Fibroblast of lung (primary cell): ENCODE data around the gene TMEM131L. TPM values are rescaled to one million over a fixed set of nuclear protein-coding genes. Genes with fewer than 3 reads are reported as not detected.

Experiments used
- DNase-seq, 2 donors: peaks; one replicate each; pipeline versions ENCODE4 v3.0.0 to v3.0.0-alpha.2; 2010; ENCODE audit warnings: low read depth in 2 of 2
- H2AFZ ChIP-seq: 2 replicates; pipeline ENCODE4 v1.5.1; 2012; ENCODE audit warnings: low read length, control low read depth, inconsistent platforms
- H3K27ac ChIP-seq: 2 replicates; pipeline ENCODE4 v1.5.1; 2011; ENCODE audit warnings: low read length, control low read depth; ENCODE audit not compliant: insufficient read depth
- H3K27me3 ChIP-seq: 2 replicates; pipeline ENCODE4 v1.5.1; 2011; ENCODE audit warnings: mild to moderate bottlenecking, low read length; ENCODE audit not compliant: control insufficient read depth, insufficient read depth
- H3K36me3 ChIP-seq: 2 replicates; pipeline ENCODE4 v1.5.1; 2011; ENCODE audit warnings: low read length; ENCODE audit not compliant: control insufficient read depth, insufficient read depth
- H3K4me1 ChIP-seq: 2 replicates; pipeline ENCODE4 v1.5.1; 2011; ENCODE audit warnings: low read length; ENCODE audit not compliant: control insufficient read depth, insufficient read depth; ENCODE audit errors: extremely low read depth
- H3K4me2 ChIP-seq: 2 replicates; pipeline ENCODE4 v1.5.1; 2011; ENCODE audit warnings: low read length, control low read depth; ENCODE audit not compliant: insufficient read depth; ENCODE audit errors: extremely low read depth
- H3K4me3 ChIP-seq, 4 experiments: fragments of 200-600 bp in 1 of 4; sonication (generic) in 1 of 4; replicated peaks in 1 of 4; 2 replicates each; pipeline ENCODE4 v1.5.1; 2011 to 2016; ENCODE audit warnings: low read length in 4 of 4, low read depth in 3 of 4, mild to moderate bottlenecking in 3 of 4, control low read depth in 2 of 4, inconsistent platforms in 1 of 4, mixed read lengths in 1 of 4; ENCODE audit not compliant: insufficient read depth in 1 of 4; ENCODE audit errors: control extremely low read depth in 1 of 4
- H3K79me2 ChIP-seq: 2 replicates; pipeline ENCODE4 v1.5.1; 2012; ENCODE audit warnings: mild to moderate bottlenecking, low read length, inconsistent platforms; ENCODE audit not compliant: control insufficient read depth, insufficient read depth
- H3K9ac ChIP-seq: 2 replicates; pipeline ENCODE4 v1.5.1; 2011; ENCODE audit warnings: mild to moderate bottlenecking, low read length, control low read depth; ENCODE audit not compliant: insufficient read depth
- H3K9me3 ChIP-seq: 2 replicates; pipeline ENCODE4 v1.5.1; 2012; ENCODE audit warnings: low read depth, low read length; ENCODE audit not compliant: control insufficient read depth, insufficient read depth
- H4K20me1 ChIP-seq: 2 replicates; pipeline ENCODE4 v1.5.1; 2011; ENCODE audit warnings: low read length; ENCODE audit not compliant: control insufficient read depth, insufficient read depth; ENCODE audit errors: extremely low read depth
- CTCF ChIP-seq, 2 donors: IDR thresholded peaks in 1 of 2; conservative IDR thresholded peaks in 1 of 2; 1 replicate in 1 of 2; 2 replicates in 1 of 2; pipeline ENCODE4 v1.5.1; 2011 to 2012; ENCODE audit warnings: low read length in 2 of 2, control low read depth in 1 of 2, inconsistent platforms in 1 of 2, low read depth in 1 of 2, mild to moderate bottlenecking in 1 of 2
- EZH2 ChIP-seq: IDR thresholded peaks from 2 replicates; pipeline ENCODE4 v1.5.1; 2012; ENCODE audit warnings: low read length, control low read depth, mild to moderate bottlenecking; ENCODE audit errors: missing control alignments
- polyA plus RNA-seq, 2 donors: library from polyadenylated mRNA; depleted of rRNA in 1 of 2; stranded (reverse) in 1 of 2; unstranded in 1 of 2; fragments of >200 nt; gene quantifications; 2 replicates each; pipeline ENCODE4 v1.2.1, GENCODE V29; 2011 to 2012; ENCODE audit warnings: missing spikeins in 1 of 2
- total RNA-seq: library from RNA; depleted of rRNA; stranded (reverse); fragments of >200 nt; gene quantifications from 2 replicates; pipeline ENCODE4 v1.2.1, GENCODE V29; 2014

Gene TMEM131L
- total and polyA plus RNA-seq, 2 donors (not counting 1 experiment from before 2014, with no cell fraction given), result 7.7 to 15.0 TPM

DNA sequence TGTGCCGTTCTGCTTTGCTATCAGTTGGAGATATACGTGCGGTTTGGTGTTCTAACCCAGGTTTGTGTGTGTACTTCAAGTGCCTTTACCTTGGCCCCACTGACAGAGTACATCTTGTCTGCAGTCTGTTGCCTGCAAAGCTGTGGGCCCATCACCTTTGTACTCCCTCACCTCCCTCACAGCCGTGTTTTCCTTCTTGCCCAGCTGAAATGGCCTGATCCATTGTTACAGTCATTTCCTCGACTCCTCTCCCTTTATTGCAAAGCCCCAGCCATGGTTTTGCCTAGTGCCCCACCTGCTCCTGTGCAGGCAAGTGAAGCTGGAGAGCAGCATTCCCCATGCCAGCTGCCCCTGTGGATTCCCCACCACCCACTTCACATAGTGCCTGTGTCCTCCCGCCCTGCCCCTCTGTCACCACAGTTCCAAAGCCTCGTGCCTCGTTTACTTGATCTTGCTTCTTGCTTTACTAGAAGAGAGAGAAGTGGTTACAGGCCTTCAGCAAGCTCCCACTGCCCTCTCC lies 162.7 kb downstream of the TMEM131L start:
- Histone ChIP-seq H3K27me3 (no peaks in the 10 kb centered on the region), H3K4me1 (no peaks in the 10 kb centered on the region), H3K36me3 (no peaks in the 10 kb centered on the region), H2AFZ (no peak overlapping the region), H3K9me3 (no peaks in the 10 kb centered on the region), H3K4me3 (no peak overlapping the region), H3K79me2 (no peaks in the 10 kb centered on the region), H3K9ac (no peak overlapping the region), H4K20me1 (no peaks in the 10 kb centered on the region), H3K4me2 (no peak overlapping the region), H3K27ac (no peak overlapping the region)
- no peak for DNase-seq
- no peak for TF ChIP-seq CTCF (conservative IDR thresholded peaks at IDR 0.05 in 1 of 2, IDR thresholded peaks at IDR 0.05 in 1 of 2; ENCODE audit: low read depth in 1 of 2, low read length in 2 of 2)
- no peak for TF ChIP-seq EZH2

DNA sequence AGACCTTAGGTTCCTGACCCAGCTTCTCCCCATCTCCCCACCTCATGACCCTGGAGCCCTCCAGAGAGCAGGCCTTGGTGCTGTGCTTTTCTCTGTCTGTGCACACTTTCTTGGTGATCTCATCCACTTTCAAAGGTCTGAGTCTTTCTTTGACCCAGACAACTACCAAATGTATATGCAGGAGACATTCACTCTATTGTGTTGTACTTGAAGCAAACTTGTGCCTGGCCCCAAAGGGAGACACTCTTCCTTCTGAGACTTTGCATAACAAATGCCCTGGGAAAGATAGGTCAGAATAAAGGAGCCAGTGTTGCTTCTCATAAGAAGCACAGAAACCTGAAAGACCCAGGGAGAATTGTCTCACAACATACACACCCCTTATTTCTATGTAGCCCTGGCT lies 163.6 kb downstream of the TMEM131L start:
- Histone ChIP-seq H3K9ac (no peak overlapping the region), H4K20me1 (no peaks in the 10 kb centered on the region), H3K27ac (no peak overlapping the region), H2AFZ (no peak overlapping the region), H3K27me3 (no peaks in the 10 kb centered on the region), H3K36me3 (no peaks in the 10 kb centered on the region), H3K9me3 (no peaks in the 10 kb centered on the region), H3K4me2 (no peak overlapping the region), H3K4me1 (no peaks in the 10 kb centered on the region), H3K4me3 (no peak overlapping the region), H3K79me2 (no peaks in the 10 kb centered on the region)
- no peak for DNase-seq
- TF ChIP-seq CTCF (conservative IDR thresholded peaks at IDR 0.05 in 1 of 2, IDR thresholded peaks at IDR 0.05 in 1 of 2; ENCODE audit: low read depth in 1 of 2, low read length in 2 of 2), result no peak
- TF ChIP-seq EZH2, result no peak

DNA sequence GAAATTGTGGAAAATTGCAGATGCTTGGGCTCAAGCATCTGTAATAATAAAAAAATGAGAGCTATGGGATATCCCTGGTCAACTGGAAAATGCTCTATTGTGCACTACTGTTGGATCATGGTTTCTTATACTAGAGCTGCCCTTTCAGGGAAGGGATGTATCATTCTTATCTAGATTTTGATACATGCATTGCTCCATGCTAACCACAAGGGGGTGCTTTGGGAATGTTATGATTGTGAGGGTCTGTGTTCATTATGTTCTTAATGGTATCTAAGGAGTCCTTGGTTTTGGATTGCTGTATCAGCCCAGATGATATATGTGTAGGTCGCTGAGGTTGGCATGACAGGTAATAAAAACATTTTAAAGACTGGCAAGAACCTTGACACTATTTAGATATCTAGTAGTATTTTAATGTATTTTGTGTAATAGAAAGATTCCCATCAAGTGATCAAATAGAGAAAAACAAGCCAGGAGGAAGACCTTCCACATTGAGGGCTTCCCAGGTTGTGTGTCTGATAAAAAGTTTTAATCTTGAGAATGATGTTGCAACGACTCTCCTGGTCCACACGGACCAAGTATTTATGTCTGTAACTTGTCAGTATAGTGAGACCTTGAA lies 168.7 kb downstream of the TMEM131L start:
- Histone ChIP-seq H3K27me3 (no peaks in the 10 kb centered on the region), H3K79me2 (no peaks in the 10 kb centered on the region), H3K36me3 (peaks cover 3% of the 10 kb centered on the region), H4K20me1 (no peaks in the 10 kb centered on the region), H3K4me2 (no peak overlapping the region), H3K9ac (no peak overlapping the region), H3K27ac (no peak overlapping the region), H2AFZ (no peak overlapping the region), H3K4me1 (no peaks in the 10 kb centered on the region), H3K9me3 (no peaks in the 10 kb centered on the region), H3K4me3 (no peak overlapping the region)
- DNase-seq, result peak; percentile 17 to 54
- TF ChIP-seq EZH2 (no peak), CTCF (conservative IDR thresholded peaks at IDR 0.05 in 1 of 2, IDR thresholded peaks at IDR 0.05 in 1 of 2; ENCODE audit: low read depth in 1 of 2, low read length in 2 of 2) (peak; percentile 76 to 83)
